Measurements from ENCODE around the gene ADCY9. TPM values are rescaled to one million over a fixed set of nuclear protein-coding genes. Genes with fewer than 3 reads are reported as not detected.
"Not testable (repeated sequence)": the region's sequence is repeated elsewhere in the genome, so short reads cannot be mapped to it uniquely, and the experiment has no call there.

Gene ADCY9
- total RNA-seq, 2 experiments from 2014 or later = 3.8 to 4.9 TPM

DNA sequence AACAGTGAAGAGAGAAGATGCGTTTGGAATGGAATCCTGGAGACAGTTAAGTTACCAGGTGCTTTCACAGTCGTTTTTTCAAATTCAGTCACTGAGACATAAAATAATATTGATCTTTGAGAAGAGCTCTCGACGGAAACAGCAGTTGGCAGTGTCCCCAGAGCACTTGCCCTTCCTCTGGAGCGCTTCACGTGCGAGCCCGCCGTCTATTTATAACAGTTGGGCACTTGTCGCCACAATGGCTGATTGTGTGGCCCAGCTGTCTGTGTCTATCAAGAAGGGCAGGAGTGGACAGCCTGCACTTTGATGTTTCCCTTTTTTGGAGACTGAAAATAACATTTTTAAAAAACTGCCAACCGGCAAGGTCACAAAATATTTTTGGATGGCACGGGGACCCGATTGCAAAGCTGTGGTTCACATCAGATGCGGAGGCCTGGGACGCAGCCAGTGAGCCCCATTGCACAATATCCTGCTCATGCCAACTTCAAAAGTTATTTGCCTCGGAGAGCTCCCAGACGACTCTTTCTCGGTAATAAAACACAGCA, 62.9 kb downstream of the ADCY9 start:
- Mint-ChIP-seq H3K27me3 (no peaks in the 10 kb centered on the region), H3K36me3 (no peaks in the 10 kb centered on the region), H3K9me3 (no peaks in the 10 kb centered on the region), H3K4me3 (no peak overlapping the region), H3K27ac (no peak overlapping the region), H3K4me1 (ENCODE audit: low read depth) (no peaks in the 10 kb centered on the region)
- ChIA-PET POLR2A (no interaction called here), CTCF (no interaction called here)
- no peak for DNase-seq
- intact Hi-C loops (cut with micrococcal nuclease) = no loop called here

GRCh38 chr16:4052801-4053293, 63.4 kb downstream of the ADCY9 start:
- CTCF ChIA-PET = no interaction called here

GRCh38 chr16:4052096-4052495, 64.1 kb downstream of the ADCY9 start:
- Mint-ChIP-seq H3K27ac (no peak overlapping the region), H3K9me3 (no peaks in the 10 kb centered on the region), H3K36me3 (no peaks in the 10 kb centered on the region), H3K27me3 (no peaks in the 10 kb centered on the region), H3K4me1 (ENCODE audit: low read depth) (no peaks in the 10 kb centered on the region), H3K4me3 (no peak overlapping the region)
- ChIA-PET CTCF (no interaction called here), POLR2A (interaction anchor here (0.6 kb wide), 1 partner anchor 127 kb away, joined by 3 read pairs; no protein-coding TSS in a partner anchor)
- no peak for DNase-seq
- intact Hi-C loops (cut with micrococcal nuclease) = no loop called here

More at GRCh38 chr16:4052801-4053293, 63.4 kb downstream of the ADCY9 start:
- no peak overlapping the region for H3K27ac Mint-ChIP-seq
- POLR2A ChIA-PET = no interaction called here
- no peak overlapping the region for H3K4me3 Mint-ChIP-seq
- H3K9me3 Mint-ChIP-seq = no peaks in the 10 kb centered on the region
- H3K27me3 Mint-ChIP-seq = no peaks in the 10 kb centered on the region
- H3K4me1 Mint-ChIP-seq (ENCODE audit: low read depth) = no peaks in the 10 kb centered on the region
- DNase-seq = no peak
- intact Hi-C loops (cut with micrococcal nuclease) = no loop called here
- no peaks in the 10 kb centered on the region for H3K36me3 Mint-ChIP-seq

GRCh38 chr16:4051591-4051990, 64.7 kb downstream of the ADCY9 start:
- intact Hi-C loops (cut with micrococcal nuclease) = no loop called here
- H3K27ac Mint-ChIP-seq = no peak overlapping the region
- H3K9me3 Mint-ChIP-seq = no peaks in the 10 kb centered on the region
- H3K36me3 Mint-ChIP-seq = no peaks in the 10 kb centered on the region
- DNase-seq = no peak
- ChIA-PET CTCF (no interaction called here), POLR2A (interaction anchor here (0.6 kb wide), 1 partner anchor 126 kb away, joined by 3 read pairs; no protein-coding TSS in a partner anchor)
- no peak overlapping the region for H3K4me3 Mint-ChIP-seq
- no peaks in the 10 kb centered on the region for H3K27me3 Mint-ChIP-seq
- no peaks in the 10 kb centered on the region for H3K4me1 Mint-ChIP-seq (ENCODE audit: low read depth)

GRCh38 chr16:4049031-4049430, 67.2 kb downstream of the ADCY9 start:
- ChIA-PET CTCF (no interaction called here), POLR2A (no interaction called here)
- intact Hi-C loops (cut with micrococcal nuclease) = no loop called here
- H3K27me3 Mint-ChIP-seq = no peaks in the 10 kb centered on the region
- no peaks in the 10 kb centered on the region for H3K4me1 Mint-ChIP-seq (ENCODE audit: low read depth)
- H3K36me3 Mint-ChIP-seq = no peaks in the 10 kb centered on the region
- no peaks in the 10 kb centered on the region for H3K9me3 Mint-ChIP-seq
- DNase-seq = no peak
- no peak overlapping the region for H3K4me3 Mint-ChIP-seq
- H3K27ac Mint-ChIP-seq = no peak overlapping the region

DNA sequence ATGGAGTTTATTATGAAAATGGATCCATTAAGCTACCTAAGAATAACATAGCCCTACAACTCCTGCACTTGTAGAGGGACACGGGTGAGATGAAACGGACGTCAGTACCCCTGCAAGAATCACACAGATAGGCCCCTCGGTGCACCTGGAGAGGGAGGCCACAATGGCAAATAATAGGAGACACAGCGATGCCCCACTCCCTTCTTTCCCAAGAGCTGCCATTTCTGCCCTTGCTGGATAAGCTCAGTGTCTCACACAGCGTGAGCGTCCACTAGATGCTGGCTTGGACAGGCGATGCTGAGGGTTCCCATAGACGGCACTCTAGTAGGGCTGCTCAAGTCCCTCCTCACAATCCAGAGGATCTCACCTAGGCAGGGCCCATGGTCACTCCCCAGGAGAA, 67.8 kb downstream of the ADCY9 start:
- Mint-ChIP-seq H3K4me1 (ENCODE audit: low read depth) (no peaks in the 10 kb centered on the region), H3K4me3 (no peak overlapping the region), H3K36me3 (no peaks in the 10 kb centered on the region), H3K27me3 (no peaks in the 10 kb centered on the region), H3K9me3 (no peaks in the 10 kb centered on the region), H3K27ac (no peak overlapping the region)
- ChIA-PET CTCF (no interaction called here), POLR2A (no interaction called here)
- intact Hi-C loops (cut with micrococcal nuclease) = no loop called here
- DNase-seq = no peak

DNA sequence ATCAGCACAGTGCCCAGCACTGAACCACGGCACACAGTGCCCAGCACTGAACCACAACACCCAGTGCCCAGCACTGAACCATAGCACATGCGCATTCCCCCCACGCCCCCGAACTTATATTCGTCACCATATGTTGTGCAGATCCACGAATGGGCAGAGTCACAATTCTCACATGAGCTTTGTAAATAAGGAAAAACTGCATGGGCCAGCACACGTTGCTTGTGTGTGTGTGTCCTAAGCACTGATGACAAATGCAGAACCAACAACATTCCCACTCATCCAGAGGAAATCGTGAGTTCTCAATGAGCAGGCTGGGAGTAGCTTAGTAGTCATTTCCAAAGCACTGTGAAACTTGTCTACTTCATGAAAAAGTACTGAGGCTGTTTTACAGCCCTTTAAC, 70.0 kb downstream of the ADCY9 start:
- intact Hi-C loops (cut with micrococcal nuclease) = no loop called here
- Mint-ChIP-seq H3K9me3 (no peaks in the 10 kb centered on the region), H3K4me3 (no peak overlapping the region), H3K36me3 (no peaks in the 10 kb centered on the region), H3K4me1 (ENCODE audit: low read depth) (no peaks in the 10 kb centered on the region), H3K27me3 (no peaks in the 10 kb centered on the region), H3K27ac (no peak overlapping the region)
- CTCF ChIA-PET = no interaction called here
- POLR2A ChIA-PET = no interaction called here
- no peak for DNase-seq

- H3K4me3 Mint-ChIP-seq; POLR2A ChIA-PET; DNase-seq; CTCF ChIA-PET; intact Hi-C loops (cut with micrococcal nuclease); H3K27ac Mint-ChIP-seq; H3K36me3 Mint-ChIP-seq; H3K27me3 Mint-ChIP-seq; H3K4me1 Mint-ChIP-seq (ENCODE audit: low read depth); H3K9me3 Mint-ChIP-seq: not testable (repeated sequence)
Measured at GRCh38 chr16:4045561-4045960, 70.7 kb downstream of the ADCY9 start.

GRCh38 chr16:4042581-4042980, 73.7 kb downstream of the ADCY9 start:
- no peak overlapping the region for H3K27ac Mint-ChIP-seq
- no peaks in the 10 kb centered on the region for H3K9me3 Mint-ChIP-seq
- CTCF ChIA-PET = no interaction called here
- no peaks in the 10 kb centered on the region for H3K36me3 Mint-ChIP-seq
- no peak for DNase-seq
- H3K4me1 Mint-ChIP-seq (ENCODE audit: low read depth) = no peaks in the 10 kb centered on the region
- intact Hi-C loops (cut with micrococcal nuclease) = no loop called here
- no peaks in the 10 kb centered on the region for H3K27me3 Mint-ChIP-seq
- POLR2A ChIA-PET = no interaction called here
- H3K4me3 Mint-ChIP-seq = no peak overlapping the region

- Mint-ChIP-seq H3K36me3 (no peaks in the 10 kb centered on the region), H3K4me1 (ENCODE audit: low read depth) (no peaks in the 10 kb centered on the region), H3K27me3 (no peaks in the 10 kb centered on the region), H3K9me3 (no peaks in the 10 kb centered on the region), H3K4me3 (no peak overlapping the region), H3K27ac (no peak overlapping the region)
- CTCF ChIA-PET = no interaction called here
- intact Hi-C loops (cut with micrococcal nuclease) = no loop called here
- POLR2A ChIA-PET = no interaction called here
- no peak for DNase-seq
Measured at GRCh38 chr16:4038448-4038847, 77.8 kb downstream of the ADCY9 start.

DNA sequence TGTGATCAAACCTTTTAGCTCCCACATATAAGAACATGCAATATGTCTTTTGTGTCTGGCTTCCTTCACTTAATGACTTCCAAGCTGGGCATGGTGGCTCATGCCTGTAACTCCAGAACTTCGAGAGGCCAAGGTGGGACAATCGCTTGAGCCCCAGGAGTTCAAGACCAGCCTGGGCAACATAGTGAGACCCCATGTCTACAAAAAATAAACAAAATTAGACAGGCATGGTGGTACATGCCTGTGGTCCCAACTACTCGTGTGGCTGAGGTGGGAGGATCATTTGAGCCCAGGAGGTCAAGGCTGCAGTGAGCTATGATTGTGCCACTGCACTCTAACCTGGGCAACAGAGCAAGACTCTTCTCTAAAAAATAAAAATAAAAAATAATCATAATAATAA, 79.3 kb downstream of the ADCY9 start:
- H3K4me3 Mint-ChIP-seq; H3K27me3 Mint-ChIP-seq; intact Hi-C loops (cut with micrococcal nuclease); DNase-seq; H3K4me1 Mint-ChIP-seq (ENCODE audit: low read depth); POLR2A ChIA-PET; H3K9me3 Mint-ChIP-seq; CTCF ChIA-PET; H3K36me3 Mint-ChIP-seq; H3K27ac Mint-ChIP-seq: not testable (repeated sequence)

GRCh38 chr16:4034963-4035362, 81.3 kb downstream of the ADCY9 start:
- no peaks in the 10 kb centered on the region for H3K4me1 Mint-ChIP-seq (ENCODE audit: low read depth)
- no peaks in the 10 kb centered on the region for H3K36me3 Mint-ChIP-seq
- CTCF ChIA-PET = no interaction called here
- H3K9me3 Mint-ChIP-seq = no peaks in the 10 kb centered on the region
- H3K27ac Mint-ChIP-seq = no peak overlapping the region
- intact Hi-C loops (cut with micrococcal nuclease) = no loop called here
- H3K4me3 Mint-ChIP-seq = no peak overlapping the region
- DNase-seq = no peak
- no peaks in the 10 kb centered on the region for H3K27me3 Mint-ChIP-seq
- POLR2A ChIA-PET = no interaction called here

DNA sequence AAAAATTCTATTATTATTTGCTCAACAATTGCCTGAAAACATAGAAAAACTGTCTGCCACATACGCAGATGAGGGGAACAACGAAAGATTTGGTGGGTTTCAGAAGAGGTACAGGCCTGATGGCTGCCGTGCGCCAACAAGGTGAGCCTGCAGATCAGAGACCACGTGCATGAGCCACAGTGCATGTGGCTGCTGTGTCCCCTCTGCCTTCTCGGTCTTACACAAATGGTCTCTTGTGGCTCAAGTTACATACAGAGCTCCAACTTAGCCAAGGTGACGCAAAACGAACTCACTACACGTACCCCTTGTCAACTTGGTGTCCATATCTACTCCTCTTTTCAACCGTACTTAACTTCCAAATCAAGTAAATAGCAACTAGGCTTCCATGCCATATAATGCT, 82.3 kb downstream of the ADCY9 start:
- Mint-ChIP-seq H3K4me1 (ENCODE audit: low read depth) (no peaks in the 10 kb centered on the region), H3K27ac (no peak overlapping the region), H3K27me3 (no peaks in the 10 kb centered on the region), H3K4me3 (no peak overlapping the region), H3K36me3 (no peaks in the 10 kb centered on the region), H3K9me3 (no peaks in the 10 kb centered on the region)
- ChIA-PET POLR2A (no interaction called here), CTCF (no interaction called here)
- intact Hi-C loops (cut with micrococcal nuclease) = no loop called here
- DNase-seq = no peak

Measured in activated CD4-positive, alpha-beta memory T cell treated with anti-CD3 and anti-CD28 coated beads for 36 hours (primary cell).